NT2/D1 (cell line): ENCODE results near the gene RAB11A.

Source experiments
- DNase-seq: peaks from one replicate; pipeline ENCODE4 v3.0.0-alpha.2; 2011; ENCODE audit warnings: low read depth, low spot score
- H3K27me3 ChIP-seq: 2 replicates; pipeline ENCODE4 v1.6.0; 2011; ENCODE audit warnings: mild to moderate bottlenecking; ENCODE audit not compliant: insufficient read length, insufficient read depth
- H3K36me3 ChIP-seq: 2 replicates; pipeline ENCODE4 v1.6.1; 2011; ENCODE audit warnings: mild to moderate bottlenecking, low read length, mixed read lengths; ENCODE audit not compliant: insufficient read depth, insufficient read length
- H3K4me1 ChIP-seq: 2 replicates; pipeline ENCODE4 v1.5.1; 2011; ENCODE audit not compliant: insufficient read depth, insufficient read length
- H3K4me3 ChIP-seq: 2 replicates; pipeline ENCODE4 v1.5.1; 2011; ENCODE audit warnings: low read depth; ENCODE audit not compliant: insufficient read length
- H3K9ac ChIP-seq: 2 replicates; pipeline ENCODE4 v1.6.0; 2011; ENCODE audit warnings: low read depth; ENCODE audit not compliant: insufficient read length
- H3K9me3 ChIP-seq: 2 replicates; pipeline ENCODE4 v1.5.1; 2011; ENCODE audit warnings: mild to moderate bottlenecking, low read length; ENCODE audit not compliant: insufficient read depth
- SUZ12 ChIP-seq: IDR thresholded peaks from 2 replicates; pipeline ENCODE4 v1.6.1; 2011; ENCODE audit not compliant: insufficient read length, insufficient read depth; ENCODE audit errors: extremely low read depth
- YY1 ChIP-seq: IDR thresholded peaks from 2 replicates; pipeline ENCODE4 v1.6.1; 2011; ENCODE audit not compliant: insufficient read length, insufficient read depth
- ZNF274 ChIP-seq: IDR thresholded peaks from 2 replicates; pipeline ENCODE4 v1.6.1; 2011; ENCODE audit warnings: mild to moderate bottlenecking, low read depth, low read length

RAB11A gene

GRCh38 chr15:65837301-65838294 is 31.7 kb upstream of the RAB11A start:
- TF ChIP-seq ZNF274: no peak
- TF ChIP-seq YY1: no peak
- TF ChIP-seq SUZ12: no peak
- no peaks in the 10 kb centered on the region for H3K27me3 ChIP-seq
- H3K9ac ChIP-seq: no peak overlapping the region
- no peaks in the 10 kb centered on the region for H3K36me3 ChIP-seq
- peaks cover 8% of the 10 kb centered on the region for H3K4me1 ChIP-seq
- no peaks in the 10 kb centered on the region for H3K9me3 ChIP-seq
- DNase-seq: no peak
- no peak overlapping the region for H3K4me3 ChIP-seq

GRCh38 chr15:65839354-65839901 is 29.9 kb upstream of the RAB11A start:
- Histone ChIP-seq H3K9ac (no peak overlapping the region), H3K36me3 (no peaks in the 10 kb centered on the region), H3K4me3 (no peak overlapping the region), H3K9me3 (no peaks in the 10 kb centered on the region), H3K4me1 (peaks cover 5% of the 10 kb centered on the region), H3K27me3 (no peaks in the 10 kb centered on the region)
- TF ChIP-seq ZNF274 (no peak), SUZ12 (no peak), YY1 (no peak)
- DNase-seq: no peak

GRCh38 chr15:65839985-65840384 is 29.3 kb upstream of the RAB11A start:
- peaks cover 5% of the 10 kb centered on the region for H3K4me1 ChIP-seq
- no peaks in the 10 kb centered on the region for H3K9me3 ChIP-seq
- no peaks in the 10 kb centered on the region for H3K36me3 ChIP-seq
- no peak overlapping the region for H3K4me3 ChIP-seq
- no peak for TF ChIP-seq YY1
- TF ChIP-seq ZNF274: no peak
- TF ChIP-seq SUZ12: no peak
- DNase-seq: no peak
- no peak overlapping the region for H3K9ac ChIP-seq
- no peaks in the 10 kb centered on the region for H3K27me3 ChIP-seq

- H3K27me3 ChIP-seq: no peaks in the 10 kb centered on the region
- TF ChIP-seq ZNF274 (no peak), YY1 (no peak), SUZ12 (no peak)
- peaks cover 5% of the 10 kb centered on the region for H3K4me1 ChIP-seq
- DNase-seq: no peak
- H3K36me3 ChIP-seq: no peaks in the 10 kb centered on the region
- no peaks in the 10 kb centered on the region for H3K9me3 ChIP-seq
- H3K9ac ChIP-seq: no peak overlapping the region
- no peak overlapping the region for H3K4me3 ChIP-seq
Measured at GRCh38 chr15:65841121-65841930, 28.0 kb upstream of the RAB11A start.

GRCh38 chr15:65845826-65846519 is 23.3 kb upstream of the RAB11A start:
- H3K4me1 ChIP-seq: peaks cover 4% of the 10 kb centered on the region
- H3K4me3 ChIP-seq: no peak overlapping the region
- H3K9ac ChIP-seq: no peak overlapping the region
- H3K27me3 ChIP-seq: no peaks in the 10 kb centered on the region
- H3K36me3 ChIP-seq: no peaks in the 10 kb centered on the region
- TF ChIP-seq YY1 (no peak), ZNF274 (no peak), SUZ12 (no peak)
- DNase-seq: no peak
- H3K9me3 ChIP-seq: no peaks in the 10 kb centered on the region

- no peaks in the 10 kb centered on the region for H3K27me3 ChIP-seq
- H3K9ac ChIP-seq: no peak overlapping the region
- no peak for DNase-seq
- no peak for TF ChIP-seq ZNF274
- no peak for TF ChIP-seq YY1
- TF ChIP-seq SUZ12: no peak
- H3K36me3 ChIP-seq: no peaks in the 10 kb centered on the region
- no peaks in the 10 kb centered on the region for H3K9me3 ChIP-seq
- H3K4me3 ChIP-seq: no peak overlapping the region
- H3K4me1 ChIP-seq: no peaks in the 10 kb centered on the region
Measured at GRCh38 chr15:65847989-65848388, 21.3 kb upstream of the RAB11A start.
